Stimulated activated CD8-positive, alpha-beta memory T cell treated with anti-CD3 and anti-CD28 coated beads, Interleukin-15, amount 100 ng/mL, for 4 hours (primary cell): Measurements from ENCODE around the gene FBXL14.
"Not testable (repeated sequence)": the region's sequence is repeated elsewhere in the genome, so short reads cannot be mapped to it uniquely, and the experiment has no call there.

Experiments
- DNase-seq, 2 donors: peaks; one replicate each; pipeline ENCODE4 v3.0.0-alpha.2; 2020; ENCODE audit warnings: low read depth in 2 of 2

Gene FBXL14

DNA sequence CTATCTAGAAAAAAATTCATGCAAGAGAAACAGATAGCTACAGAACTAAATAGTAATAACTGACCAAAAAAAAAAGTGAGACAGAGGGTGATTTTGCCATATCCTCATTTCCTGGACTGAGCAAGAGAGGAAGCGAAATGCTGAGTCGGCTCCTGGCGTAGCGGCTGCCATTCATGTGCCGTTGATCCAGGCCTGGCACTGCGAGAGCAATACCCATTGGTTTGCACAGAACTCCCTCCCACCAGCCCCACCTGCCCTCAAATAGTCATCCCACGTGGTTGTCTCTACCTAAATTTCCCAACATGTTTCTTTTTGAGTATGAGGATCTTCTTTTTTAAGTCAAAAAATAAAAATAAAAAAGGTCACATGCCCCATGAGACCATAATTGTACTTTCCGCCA, 25.2 kb upstream of the FBXL14 start:
- no peak for DNase-seq

DNA sequence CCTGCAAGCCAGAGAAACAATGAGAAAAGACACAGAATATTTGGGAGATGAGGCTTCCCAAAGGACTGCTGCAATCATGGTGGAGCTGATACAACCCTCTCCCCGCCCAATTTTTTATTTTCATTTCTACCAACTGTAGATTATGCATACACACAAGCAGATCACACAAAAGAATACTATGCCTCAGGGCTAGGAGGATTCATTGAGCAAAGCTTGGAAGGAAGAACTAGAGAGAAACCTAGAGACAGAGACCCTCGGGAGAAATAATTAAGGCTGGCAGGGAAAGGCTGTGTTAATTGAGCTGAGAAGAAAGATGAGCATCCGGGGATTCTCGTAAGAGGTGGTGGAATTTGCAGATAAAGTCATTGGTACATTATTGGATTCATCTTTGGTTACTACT, 24.8 kb upstream of the FBXL14 start:
- DNase-seq: no peak

DNA sequence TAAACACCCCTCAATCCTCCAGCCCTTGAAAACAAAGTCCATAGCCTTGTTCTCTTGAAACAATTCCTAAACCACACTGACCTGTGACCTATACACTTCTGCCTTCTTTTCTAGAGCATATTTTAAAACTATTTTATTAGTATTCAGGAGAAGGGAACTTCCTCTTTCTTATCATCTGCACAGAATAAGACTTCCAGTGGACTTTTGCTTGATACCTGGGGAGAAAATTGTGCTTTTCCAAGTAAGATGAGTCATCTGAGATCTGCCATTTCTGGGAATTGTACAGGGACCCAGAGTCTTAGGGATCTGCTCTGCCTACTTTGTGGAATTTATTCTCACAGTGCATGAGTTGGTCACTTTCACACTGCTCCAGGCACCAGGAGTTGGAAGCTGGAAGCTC, 24.1 kb upstream of the FBXL14 start:
- no peak for DNase-seq

DNA sequence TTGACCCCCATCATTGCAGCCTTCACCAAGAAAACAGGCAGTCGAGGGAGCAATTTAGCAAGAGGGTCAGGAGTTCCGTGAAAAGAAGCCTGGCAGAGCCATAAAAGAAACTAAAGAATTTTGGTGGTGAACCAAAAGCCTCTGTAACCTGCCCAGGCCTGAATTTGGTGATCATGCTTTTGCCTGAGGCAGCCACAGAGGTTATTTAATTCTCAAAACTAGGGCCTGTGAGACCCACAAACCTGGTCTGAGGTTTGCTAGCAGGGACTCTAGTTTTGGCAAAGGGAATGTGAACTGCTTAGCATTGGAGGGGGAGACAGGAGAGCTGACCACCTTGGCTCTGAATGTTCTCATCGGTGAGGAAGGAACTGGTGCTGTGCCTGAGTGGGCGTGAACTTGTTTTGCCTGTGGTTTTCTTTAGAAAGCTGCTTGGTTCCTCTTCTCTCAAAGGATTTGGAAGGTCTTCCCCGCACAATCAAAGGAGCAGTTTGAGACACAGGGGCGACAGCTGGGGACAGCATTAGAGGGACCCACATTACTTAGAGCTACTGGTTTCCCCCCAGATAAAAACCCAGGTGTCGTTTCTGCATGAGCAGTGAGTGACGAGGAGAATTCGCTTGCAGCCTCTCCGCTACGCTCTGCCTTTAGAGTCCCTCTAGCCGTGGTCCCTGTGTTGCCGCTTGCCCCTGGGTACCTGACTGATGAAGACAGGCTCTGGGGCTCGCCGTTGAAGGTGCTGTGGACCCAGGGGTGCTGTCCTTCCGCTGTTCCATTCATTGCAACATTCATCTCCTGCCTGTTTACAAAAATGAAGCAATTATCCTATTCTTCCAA, 22.1 kb upstream of the FBXL14 start:
- no peak for DNase-seq

DNA sequence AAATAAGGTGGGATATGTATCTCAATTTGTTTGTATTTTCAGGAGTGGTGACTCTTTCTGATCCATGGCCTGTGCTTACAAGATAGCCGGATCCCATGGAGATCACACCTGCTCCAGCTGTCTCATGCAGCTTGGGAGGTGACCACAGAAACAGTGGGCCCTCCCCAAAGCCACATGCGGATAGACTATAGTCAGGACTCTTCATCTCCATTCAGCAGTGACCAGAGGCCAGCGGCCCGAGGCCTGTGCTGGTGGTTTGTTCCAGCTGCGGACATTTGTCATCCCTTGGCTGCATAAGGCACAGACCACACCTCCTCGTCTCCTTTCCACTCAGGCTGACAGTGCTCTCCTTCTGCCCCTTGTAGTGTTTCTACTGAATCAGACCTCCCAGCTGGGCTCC, 20.0 kb upstream of the FBXL14 start:
- no peak for DNase-seq

DNA sequence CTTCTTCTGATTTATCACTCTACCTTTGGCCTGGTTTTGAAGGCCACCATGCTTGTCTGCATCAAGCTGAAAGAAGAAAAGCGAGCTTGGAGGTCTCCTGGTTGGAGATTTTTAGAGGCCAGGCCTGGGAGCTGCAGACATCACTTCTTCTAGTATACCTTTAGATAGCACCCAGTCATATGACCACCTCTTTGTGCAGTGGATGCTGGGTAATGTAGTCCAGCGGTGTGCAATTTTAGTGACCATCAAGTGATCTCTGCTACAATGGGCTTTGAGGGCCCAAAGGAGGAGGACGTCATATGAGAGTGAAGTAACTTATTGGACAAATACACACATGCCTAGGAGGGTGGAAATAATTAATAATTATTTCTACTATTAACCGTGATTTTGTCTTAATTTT, 19.5 kb upstream of the FBXL14 start:
- no peak for DNase-seq

DNA sequence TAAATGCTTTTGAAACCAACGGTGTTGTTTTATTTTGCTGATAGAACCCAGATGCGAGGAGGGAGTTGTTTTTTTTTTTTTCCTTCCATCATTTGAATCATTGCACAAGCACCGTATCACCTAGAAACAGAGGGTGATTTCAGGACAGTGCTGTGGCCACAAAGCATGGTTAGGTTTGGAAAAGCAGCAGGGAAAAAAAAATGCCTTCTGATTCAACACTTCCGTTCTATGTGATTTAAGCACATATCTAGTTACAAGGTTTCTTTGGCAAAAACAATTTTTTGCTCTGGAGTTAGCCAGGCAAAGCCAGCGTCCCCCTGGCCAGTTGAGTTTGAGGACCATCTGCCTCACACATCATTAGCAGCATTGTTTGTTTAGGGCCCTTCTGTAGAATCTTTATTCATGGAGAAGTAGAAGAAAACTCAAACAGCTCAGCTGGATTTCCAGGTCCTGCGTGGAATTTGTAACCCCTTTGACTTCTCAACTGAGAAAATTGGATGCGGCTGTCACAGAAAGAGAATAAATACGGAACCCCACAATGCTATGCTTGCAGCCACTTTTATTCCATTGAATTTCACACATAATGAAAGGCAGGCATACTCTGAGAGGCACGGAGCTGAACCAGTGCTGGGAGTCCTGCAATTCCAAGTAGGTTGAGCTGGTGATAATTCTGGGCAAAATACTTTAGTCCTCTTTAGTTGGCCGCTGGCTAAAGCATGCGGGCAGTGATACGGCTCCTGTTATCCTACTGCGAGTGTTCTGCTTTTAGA, 17.6 kb upstream of the FBXL14 start:
- no peak for DNase-seq

DNA sequence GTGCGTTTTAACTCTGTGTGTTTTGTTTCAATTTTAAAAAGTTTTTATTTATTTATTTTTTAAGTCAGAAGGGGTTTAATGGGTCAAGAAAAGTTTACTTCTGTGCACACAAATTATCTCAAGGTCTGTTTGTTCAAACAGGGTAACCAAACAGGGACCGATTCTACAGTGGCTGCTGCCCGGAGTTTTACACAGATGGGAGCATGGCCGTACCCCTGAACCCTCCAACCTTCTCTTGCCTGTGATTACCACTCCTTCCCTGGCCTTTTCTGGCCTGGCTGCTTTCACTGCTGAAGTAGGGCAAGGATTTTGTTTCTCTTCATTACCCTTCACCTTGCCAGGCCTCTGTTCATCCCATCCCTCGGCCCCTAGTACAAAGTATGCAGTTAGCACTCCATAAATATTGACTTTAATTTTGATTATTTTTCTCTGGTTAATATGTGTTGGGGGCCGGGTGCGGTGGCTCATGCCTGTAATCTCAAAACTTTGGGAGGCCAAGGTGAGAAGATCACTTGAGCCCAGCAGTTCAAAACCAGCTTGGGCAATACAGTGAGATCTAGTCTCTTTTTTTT, 15.8 kb upstream of the FBXL14 start:
- DNase-seq: no peak

DNA sequence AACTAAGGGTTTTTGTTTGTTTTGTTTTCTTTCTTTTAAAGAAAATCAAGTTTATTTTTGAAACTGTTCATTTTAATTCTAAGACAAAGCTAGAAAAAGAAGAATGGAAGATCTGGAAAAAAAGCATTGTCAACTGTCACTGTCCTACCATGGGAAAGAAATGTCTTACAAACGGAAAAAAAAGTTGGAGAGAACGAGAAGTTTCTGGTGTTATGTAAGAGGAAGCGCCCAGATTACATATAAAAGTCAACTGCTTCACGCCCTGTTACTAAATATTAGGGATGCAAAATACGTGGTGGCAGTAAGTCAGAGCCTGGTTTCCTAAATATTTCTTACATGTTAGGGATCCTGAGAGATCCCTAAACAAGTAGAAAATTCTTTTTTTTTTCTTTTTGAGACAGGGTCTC, 14.3 kb upstream of the FBXL14 start:
- no peak for DNase-seq

DNA sequence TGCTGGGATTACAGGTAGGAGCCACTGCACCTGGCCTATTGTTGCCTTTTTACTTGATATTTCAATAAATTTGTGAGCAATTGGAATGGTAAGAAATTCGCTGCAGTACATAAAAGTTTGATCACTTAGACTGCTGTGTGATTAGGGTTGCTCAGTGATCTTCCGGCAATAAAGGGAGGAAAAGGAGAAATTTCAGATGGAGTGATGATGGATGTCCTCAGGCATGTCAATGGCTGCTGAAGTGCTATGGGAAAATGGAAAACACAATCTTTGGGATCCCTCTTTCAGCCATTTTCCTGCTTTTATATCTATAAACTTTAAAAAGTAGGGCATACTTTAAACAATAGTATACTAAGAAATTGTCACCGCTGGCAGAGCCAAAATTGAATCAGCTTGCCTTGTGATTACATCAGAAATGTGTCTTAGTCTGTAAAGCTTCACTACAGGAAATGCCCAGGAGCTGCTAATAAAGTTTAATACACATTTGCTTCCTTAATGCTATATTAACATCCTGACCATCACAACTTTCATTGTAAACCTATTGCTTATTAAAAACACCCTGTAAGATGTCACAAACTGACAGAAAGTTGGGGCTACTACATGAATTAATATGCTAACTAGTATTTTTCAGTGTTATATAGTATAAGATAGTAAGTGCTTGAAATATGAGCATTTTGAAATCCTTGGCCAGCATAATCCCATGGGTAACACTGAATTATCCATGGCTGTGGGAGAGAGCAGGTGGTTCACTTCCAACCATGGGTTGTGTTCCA, 13.7 kb upstream of the FBXL14 start:
- DNase-seq: no peak

DNA sequence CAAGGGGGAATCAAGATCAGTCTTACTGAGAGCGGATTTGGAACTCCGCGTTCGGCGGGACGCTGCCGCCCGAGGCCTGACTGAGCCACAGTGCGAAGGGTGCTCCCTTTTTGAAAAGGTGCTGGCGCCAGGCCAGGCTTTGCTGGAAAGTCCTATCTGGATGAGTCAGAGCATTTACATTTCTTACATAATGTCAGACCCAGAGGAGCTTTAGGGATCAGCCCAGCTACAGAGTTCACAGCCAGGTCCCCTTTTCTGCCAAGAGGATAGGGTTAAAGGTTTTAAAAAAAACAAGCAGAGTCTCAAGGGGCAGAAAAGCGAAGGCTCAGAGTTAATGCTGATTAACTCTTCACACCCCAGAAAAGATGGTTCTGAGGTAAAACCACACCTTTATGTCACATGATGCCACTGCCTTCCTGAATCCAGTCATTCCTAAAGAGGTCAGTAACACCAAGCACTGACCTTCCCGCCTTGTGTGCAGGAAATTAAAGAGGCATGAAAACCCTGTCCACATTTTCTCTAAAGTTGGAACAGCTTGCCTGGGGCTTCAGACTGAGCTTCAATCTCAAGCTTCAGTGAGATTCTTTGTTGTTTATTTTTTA, 11.7 kb upstream of the FBXL14 start:
- peak in 1 of 2 donors; percentile 48 for DNase-seq

DNA sequence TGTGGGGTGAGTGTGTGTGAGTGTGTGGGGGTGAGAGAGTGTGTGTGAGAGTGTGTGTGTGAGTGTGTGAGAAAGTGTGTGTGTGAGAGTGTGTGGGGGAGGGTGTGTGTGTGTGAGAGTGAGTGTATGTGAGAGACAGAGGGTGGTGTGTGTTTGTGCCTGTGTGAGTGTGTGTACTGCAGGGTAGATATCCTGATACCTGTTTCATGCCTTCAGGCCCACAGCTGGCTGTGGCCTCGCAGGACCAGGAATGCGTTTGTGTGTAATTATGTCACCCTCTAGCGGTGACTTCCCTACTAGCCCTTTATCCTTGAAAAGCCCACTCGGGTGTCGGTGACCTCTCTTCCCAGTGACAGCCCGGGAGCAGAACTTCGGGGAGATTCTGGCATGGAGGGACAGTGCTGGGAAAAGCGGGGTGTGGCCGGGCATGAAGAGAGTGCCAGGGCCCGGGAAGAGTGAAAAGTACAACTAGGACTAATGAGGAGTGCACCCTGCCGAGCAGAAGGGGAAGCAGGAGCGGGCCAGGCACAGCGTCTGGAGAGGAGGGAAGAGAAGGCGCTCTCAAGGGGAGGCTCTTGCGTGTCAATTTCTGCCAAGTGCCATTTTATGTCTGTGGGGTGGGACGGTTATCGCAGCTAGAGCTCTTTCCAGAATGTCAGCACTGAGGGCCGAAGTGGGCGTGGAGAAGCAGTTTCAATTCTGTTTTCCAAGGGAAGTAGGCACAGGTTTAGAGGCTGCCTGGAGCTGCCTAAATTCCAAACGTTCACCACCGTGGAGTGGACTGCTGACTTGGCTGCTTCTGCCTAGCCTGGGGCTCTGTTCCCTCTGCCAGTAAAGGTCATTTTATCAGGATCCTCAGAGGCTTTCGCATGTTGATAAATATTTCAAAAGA, 11.0 kb upstream of the FBXL14 start:
- DNase-seq: peak in 1 of 2 donors; percentile 27

DNA sequence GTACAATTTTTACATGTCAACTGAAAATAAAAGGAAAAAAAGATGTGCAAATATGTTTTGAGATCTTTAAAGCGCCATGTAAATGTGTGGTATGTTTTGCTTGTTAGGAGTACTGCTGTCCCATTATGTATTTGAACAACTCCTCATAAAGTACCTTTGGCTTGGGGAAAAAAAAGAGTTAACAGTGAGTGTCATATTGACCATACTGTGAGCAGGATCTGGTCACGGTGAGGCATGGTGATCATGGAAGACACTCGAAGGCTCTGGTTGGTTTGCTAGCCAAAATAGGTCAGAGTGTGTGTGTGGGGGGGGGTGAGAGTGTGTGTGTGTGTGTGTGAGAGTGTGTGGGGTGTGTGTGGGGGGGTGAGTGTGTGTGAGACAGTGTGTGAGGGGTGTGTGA, 10.1 kb upstream of the FBXL14 start:
- DNase-seq: no peak

DNA sequence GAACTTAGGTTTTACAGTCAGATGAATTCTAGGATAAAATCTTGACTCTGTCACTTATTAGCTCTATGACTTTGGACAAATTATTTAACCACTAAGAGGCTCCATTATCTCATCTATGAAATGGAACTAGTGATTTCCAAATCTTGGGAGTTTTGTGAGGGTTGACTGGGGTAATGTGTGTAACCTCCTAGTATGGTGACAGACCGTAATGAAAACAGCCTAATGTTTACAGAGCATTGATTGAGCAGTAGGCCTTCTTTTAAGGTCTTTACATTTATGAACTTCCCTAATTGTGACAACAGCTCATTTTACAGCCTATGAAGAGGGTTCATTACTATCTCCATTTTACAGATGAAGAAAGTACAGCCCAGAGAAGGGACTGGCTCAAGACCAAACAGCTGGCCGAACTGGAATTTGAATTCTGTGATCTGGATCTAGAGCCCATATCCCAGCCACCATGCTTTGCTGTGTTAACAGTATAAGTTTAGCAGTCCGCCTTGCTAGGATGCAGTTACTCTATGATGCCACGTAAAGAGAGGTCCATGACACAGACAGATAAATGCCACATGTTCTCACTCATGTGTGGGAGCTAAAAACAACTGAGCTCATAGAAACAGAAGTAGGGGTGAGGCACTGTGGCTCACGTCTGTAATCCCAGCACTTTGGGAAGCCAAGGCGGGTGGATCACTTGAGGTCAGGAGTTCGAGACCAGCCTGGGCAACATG, 9.1 kb upstream of the FBXL14 start:
- no peak for DNase-seq

DNA sequence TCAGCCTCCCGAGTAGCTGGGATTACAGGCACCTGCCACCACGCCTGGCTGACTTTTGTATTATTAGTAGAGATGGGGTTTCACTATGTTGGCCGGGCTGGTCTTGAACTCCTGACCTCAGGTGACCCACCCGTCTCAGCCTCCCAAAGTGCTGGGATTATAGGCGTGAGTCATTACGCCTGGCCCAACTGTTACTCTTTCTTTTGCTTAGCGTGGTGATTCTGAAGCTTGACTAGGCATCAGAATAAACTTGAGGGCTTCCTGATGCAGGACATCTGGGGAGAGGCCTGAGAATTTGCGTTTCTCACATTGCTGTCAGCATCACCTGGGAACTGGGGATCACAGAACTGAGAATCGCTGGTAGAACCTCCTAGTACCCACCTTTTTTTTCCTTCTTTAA, 8.3 kb upstream of the FBXL14 start:
- not testable (repeated sequence) for DNase-seq

DNA sequence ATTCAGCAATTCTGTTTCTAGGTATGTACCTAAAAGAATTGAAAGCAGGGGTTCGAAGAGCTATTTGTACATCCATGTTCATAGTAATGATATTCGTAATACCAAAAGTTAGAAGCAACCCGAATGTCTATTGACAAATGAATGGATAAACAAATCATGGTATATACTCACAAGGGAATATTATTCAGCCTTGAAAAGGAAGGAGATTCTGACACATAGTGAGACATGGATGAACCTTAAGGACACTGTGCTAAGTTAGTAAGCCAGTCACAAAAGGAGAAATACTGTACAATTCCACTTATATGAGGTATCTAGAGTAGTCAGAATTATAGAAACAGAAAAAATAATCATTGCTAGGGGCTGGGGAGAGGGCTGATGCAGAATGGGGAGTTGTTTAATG, 4.4 kb upstream of the FBXL14 start:
- DNase-seq: no peak

DNA sequence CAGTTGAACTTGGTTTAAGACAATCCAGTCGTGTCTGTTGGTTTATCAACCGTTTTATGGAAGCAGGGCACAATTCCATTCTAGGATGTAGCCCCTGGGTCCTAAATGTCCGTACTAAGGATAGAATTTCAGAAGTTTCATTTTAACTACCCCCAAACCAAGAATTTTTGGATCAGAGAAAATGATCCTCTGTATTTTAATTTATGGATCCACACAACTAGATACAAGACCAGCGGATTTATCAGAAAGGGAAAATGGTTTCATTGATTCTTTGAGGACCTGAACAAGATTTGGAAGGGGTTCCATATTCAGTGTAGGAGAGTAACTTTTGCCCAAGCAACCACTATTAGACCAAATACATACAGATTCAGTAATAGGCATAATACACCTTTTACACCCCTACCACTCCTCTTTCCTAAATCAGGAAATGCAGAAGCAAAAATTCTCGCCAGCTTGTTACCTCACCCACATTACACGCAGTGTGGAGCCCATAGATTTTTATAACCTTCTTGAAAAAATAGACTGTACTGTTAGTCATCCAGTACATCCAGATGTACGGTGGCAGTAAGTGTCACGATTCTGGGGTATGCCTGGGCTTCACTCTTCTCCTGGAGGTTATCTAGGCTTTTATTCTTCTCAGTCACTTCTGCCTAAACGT, 1.4 kb upstream of the FBXL14 start:
- DNase-seq: no peak

DNA sequence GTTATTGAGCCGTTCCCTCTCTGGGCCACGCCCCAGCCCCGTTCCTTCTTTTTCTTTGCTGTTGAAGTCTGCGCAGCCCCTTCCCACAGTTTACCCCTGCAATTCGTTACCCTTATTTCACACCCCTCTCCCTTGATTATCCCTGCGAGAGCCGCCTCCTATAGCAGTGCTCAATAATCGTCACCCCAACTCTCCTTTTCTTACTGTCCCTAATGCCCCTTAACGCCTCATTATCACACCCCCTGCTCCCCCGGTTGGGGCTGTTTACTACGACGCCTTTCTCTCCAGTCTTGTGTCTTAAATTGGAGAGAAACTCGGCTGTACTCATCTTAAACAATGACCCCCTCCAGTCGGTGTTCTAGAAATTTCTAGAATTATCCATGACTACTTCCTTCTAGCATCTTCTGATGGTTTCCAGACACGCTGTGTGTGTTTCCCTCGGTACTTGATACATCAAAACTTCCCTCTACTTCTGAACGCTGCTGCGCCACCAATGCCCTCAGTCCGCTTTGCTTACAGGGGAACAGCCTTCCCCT, 713 bp upstream of the FBXL14 start:
- no peak for DNase-seq

DNA sequence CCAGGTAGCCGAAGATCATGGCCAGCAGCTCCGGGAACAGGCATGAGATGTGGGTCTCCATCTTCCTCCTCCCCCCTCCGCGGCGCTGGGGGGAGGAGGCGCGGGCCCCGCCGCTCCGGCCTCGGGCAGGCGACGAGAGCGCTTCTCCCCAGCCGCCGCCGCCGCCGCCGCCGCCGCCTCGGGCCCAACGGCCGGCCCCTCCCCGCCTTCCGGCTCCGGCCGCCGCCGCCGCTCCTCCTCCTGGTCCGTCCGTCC, 448 bp downstream of the FBXL14 start:
- DNase-seq: no peak
